ENCODE data around the gene SOBP. TPM values are rescaled to one million over a fixed set of nuclear protein-coding genes. Genes with fewer than 3 reads are reported as not detected.

SOBP gene
- total RNA-seq, 4 donors from 2014 or later: 3.8 to 32.5 (median 19.4) TPM

DNA sequence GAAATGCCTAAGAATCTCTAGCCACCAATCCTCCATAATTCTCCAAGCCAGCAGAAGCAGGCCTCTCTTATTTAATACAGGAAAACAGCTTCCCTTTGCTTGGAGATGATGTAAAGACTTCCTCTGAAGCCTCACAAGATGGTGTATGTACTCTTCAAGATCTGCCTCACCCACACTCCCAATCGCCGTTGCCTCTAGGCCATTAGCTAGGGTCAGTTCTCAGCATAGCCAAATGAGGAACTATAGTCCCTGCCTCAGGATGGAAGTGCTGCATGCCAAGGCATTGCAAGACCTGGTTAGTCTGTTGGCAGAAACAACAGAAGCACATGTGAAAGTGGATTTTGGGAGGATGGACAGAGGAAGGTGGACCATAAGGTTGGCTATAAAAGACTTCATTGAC, 195.1 kb downstream of the SOBP start:
- TF ChIP-seq, protein P1, sequence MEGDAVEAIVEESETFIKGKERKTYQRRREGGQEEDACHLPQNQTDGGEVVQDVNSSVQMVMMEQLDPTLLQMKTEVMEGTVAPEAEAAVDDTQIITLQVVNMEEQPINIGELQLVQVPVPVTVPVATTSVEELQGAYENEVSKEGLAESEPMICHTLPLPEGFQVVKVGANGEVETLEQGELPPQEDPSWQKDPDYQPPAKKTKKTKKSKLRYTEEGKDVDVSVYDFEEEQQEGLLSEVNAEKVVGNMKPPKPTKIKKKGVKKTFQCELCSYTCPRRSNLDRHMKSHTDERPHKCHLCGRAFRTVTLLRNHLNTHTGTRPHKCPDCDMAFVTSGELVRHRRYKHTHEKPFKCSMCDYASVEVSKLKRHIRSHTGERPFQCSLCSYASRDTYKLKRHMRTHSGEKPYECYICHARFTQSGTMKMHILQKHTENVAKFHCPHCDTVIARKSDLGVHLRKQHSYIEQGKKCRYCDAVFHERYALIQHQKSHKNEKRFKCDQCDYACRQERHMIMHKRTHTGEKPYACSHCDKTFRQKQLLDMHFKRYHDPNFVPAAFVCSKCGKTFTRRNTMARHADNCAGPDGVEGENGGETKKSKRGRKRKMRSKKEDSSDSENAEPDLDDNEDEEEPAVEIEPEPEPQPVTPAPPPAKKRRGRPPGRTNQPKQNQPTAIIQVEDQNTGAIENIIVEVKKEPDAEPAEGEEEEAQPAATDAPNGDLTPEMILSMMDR (IDR thresholded peaks at IDR 0.05 in 4 of 5, conservative IDR thresholded peaks at IDR 0.05 in 1 of 5): no peak
- TF ChIP-seq POLR2A (IDR thresholded peaks at IDR 0.05): no peak
- ATAC-seq: no peak
- Histone ChIP-seq H3K4me3 (no peak overlapping the region), H3K27me3 (no peaks in the 10 kb centered on the region), H3K27ac (no peak overlapping the region), H3K4me1 (no peaks in the 10 kb centered on the region), H3K9me3 (no peaks in the 10 kb centered on the region), H3K36me3 (no peaks in the 10 kb centered on the region)
- DNase-seq: no peak
- intact Hi-C loops (cut with DNase I; ENCODE audit: low total_unique reads) (no loop called here), in situ Hi-C loops (cut with MboI; ENCODE audit: low sequenced_read_pairs in 4 of 4) (loop anchor here in 1 of 4 donors (25.0 kb wide), 1 partner anchor 373 kb away; no protein-coding TSS in a partner anchor)

DNA sequence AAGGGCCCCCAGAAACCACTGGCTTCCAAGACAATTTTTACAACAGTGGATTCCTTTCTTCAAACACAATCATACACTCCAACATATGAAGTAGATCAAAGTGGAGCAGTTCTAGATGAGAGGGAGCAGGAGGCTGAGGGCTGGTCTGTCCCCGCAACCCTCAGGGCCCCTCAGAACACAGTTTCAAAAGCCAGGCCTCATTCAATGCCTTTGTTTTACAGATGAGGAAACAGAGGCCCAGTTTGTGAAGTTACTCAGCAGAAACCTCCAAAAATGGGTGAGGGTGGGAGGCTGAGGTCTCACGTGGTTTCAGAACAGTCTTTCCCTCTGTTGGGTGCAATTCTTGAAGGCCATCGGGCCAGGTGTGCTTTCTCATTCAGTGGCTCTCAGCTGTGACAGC, 199.3 kb downstream of the SOBP start:
- Histone ChIP-seq H3K27ac (no peak overlapping the region), H3K4me1 (no peaks in the 10 kb centered on the region), H3K27me3 (no peaks in the 10 kb centered on the region), H3K9me3 (no peaks in the 10 kb centered on the region), H3K4me3 (no peak overlapping the region), H3K36me3 (no peaks in the 10 kb centered on the region)
- TF ChIP-seq, protein P1 (IDR thresholded peaks at IDR 0.05 in 4 of 5, conservative IDR thresholded peaks at IDR 0.05 in 1 of 5): no peak
- TF ChIP-seq POLR2A (IDR thresholded peaks at IDR 0.05): no peak
- in situ Hi-C loops (cut with MboI; ENCODE audit: low sequenced_read_pairs in 4 of 4): loop anchor here in 1 of 4 donors (25.0 kb wide), 1 partner anchor 377 kb away; no protein-coding TSS in a partner anchor
- DNase-seq (no peak), ATAC-seq (no peak)
- intact Hi-C loops (cut with DNase I; ENCODE audit: low total_unique reads): no loop called here

- no peaks in the 10 kb centered on the region for H3K9me3 ChIP-seq
- no peaks in the 10 kb centered on the region for H3K4me1 ChIP-seq
- ATAC-seq (no peak), DNase-seq (no peak)
- H3K4me3 ChIP-seq: no peak overlapping the region
- H3K36me3 ChIP-seq: no peaks in the 10 kb centered on the region
- intact Hi-C loops (cut with DNase I; ENCODE audit: low total_unique reads) (no loop called here), in situ Hi-C loops (cut with MboI; ENCODE audit: low sequenced_read_pairs in 4 of 4) (loop anchor here in 1 of 4 donors (25.0 kb wide), 1 partner anchor 378 kb away; no protein-coding TSS in a partner anchor)
- H3K27me3 ChIP-seq: no peaks in the 10 kb centered on the region
- TF ChIP-seq POLR2A (IDR thresholded peaks at IDR 0.05): no peak
- TF ChIP-seq, protein P1 (IDR thresholded peaks at IDR 0.05 in 4 of 5, conservative IDR thresholded peaks at IDR 0.05 in 1 of 5): no peak
- peak overlapping the region in 1 of 4 donors; percentile 5 for H3K27ac ChIP-seq
Observed at GRCh38 chr6:107689951-107690642, 200.2 kb downstream of the SOBP start.

DNA sequence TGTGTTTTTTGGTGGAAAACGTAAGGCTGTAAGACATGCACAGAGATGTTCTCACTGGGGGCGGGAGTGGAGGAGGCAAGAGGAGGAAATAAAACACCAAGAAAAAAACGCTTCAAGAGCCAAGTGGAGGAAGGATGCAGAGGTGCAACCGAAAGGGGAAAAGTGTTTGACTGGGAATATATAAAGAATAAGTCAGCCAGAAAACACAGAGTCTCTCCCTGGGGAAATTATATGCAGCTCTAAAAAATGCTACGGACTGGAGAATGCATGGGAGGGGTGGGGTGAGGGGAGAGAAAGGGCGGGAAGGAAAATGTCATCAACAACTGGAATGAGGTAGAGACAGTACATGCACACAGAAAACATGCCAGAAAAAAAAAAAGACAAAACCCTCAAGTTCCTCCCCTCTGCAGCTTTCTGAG, 200.7 kb downstream of the SOBP start:
- H3K4me3 ChIP-seq: no peak overlapping the region
- TF ChIP-seq, protein P1 (IDR thresholded peaks at IDR 0.05 in 4 of 5, conservative IDR thresholded peaks at IDR 0.05 in 1 of 5): no peak
- no peak for TF ChIP-seq POLR2A (IDR thresholded peaks at IDR 0.05)
- no peaks in the 10 kb centered on the region for H3K36me3 ChIP-seq
- peak overlapping the region in 1 of 4 donors; percentile 5 for H3K27ac ChIP-seq
- H3K9me3 ChIP-seq: no peaks in the 10 kb centered on the region
- in situ Hi-C loops (cut with MboI; ENCODE audit: low sequenced_read_pairs in 4 of 4) (loop anchor here in 1 of 4 donors (25.0 kb wide), 1 partner anchor 378 kb away; no protein-coding TSS in a partner anchor), intact Hi-C loops (cut with DNase I; ENCODE audit: low total_unique reads) (no loop called here)
- H3K27me3 ChIP-seq: no peaks in the 10 kb centered on the region
- H3K4me1 ChIP-seq: no peaks in the 10 kb centered on the region
- ATAC-seq (peak in 1 of 2 donors; percentile 46), DNase-seq (no peak)

Measured in gastrocnemius medialis (tissue), 4 donors.